KOPT-K1 (cell line): ENCODE measurements around the gene BASP1.

Experiments
- H3K27ac ChIP-seq: fragments of 200-600 bp; sonication (generic); 2 replicates; pipeline ENCODE4 v1.5.1; 2016; ENCODE audit warnings: antibody characterized with exemption, mild to moderate bottlenecking, low read depth, low read length; ENCODE audit not compliant: poor library complexity, severe bottlenecking
- H3K36me3 ChIP-seq: fragments of 200-600 bp; sonication (generic); 2 replicates; pipeline ENCODE4 v1.5.1; 2017; ENCODE audit warnings: antibody characterized with exemption, mild to moderate bottlenecking, low read length, moderate library complexity; ENCODE audit not compliant: insufficient read depth
- H3K9me3 ChIP-seq: fragments of 200-600 bp; sonication (generic); 2 replicates; pipeline ENCODE4 v1.5.1; 2017; ENCODE audit warnings: antibody characterized with exemption, low read length, mild to moderate bottlenecking; ENCODE audit not compliant: insufficient read depth, poor library complexity, severe bottlenecking

Gene BASP1

GRCh38 chr5:17225520-17225919 lies 8.1 kb downstream of the BASP1 start:
- Histone ChIP-seq H3K9me3 (no peaks in the 10 kb centered on the region), H3K36me3 (no peaks in the 10 kb centered on the region), H3K27ac (no peak overlapping the region)

- Histone ChIP-seq H3K27ac (no peak overlapping the region), H3K36me3 (no peaks in the 10 kb centered on the region), H3K9me3 (no peaks in the 10 kb centered on the region)
Observed at GRCh38 chr5:17227868-17228267, 10.4 kb downstream of the BASP1 start.

- Histone ChIP-seq H3K36me3 (no peaks in the 10 kb centered on the region), H3K27ac (no peak overlapping the region), H3K9me3 (no peaks in the 10 kb centered on the region)
Observed at GRCh38 chr5:17228821-17229291, 11.4 kb downstream of the BASP1 start.

- no peaks in the 10 kb centered on the region for H3K9me3 ChIP-seq
- no peak overlapping the region for H3K27ac ChIP-seq
- H3K36me3 ChIP-seq, result no peaks in the 10 kb centered on the region
Observed at GRCh38 chr5:17229313-17229712, 11.9 kb downstream of the BASP1 start.

GRCh38 chr5:17230191-17230590 lies 12.8 kb downstream of the BASP1 start:
- Histone ChIP-seq H3K9me3 (no peaks in the 10 kb centered on the region), H3K27ac (no peak overlapping the region), H3K36me3 (no peaks in the 10 kb centered on the region)

- Histone ChIP-seq H3K27ac (no peak overlapping the region), H3K36me3 (no peaks in the 10 kb centered on the region), H3K9me3 (no peaks in the 10 kb centered on the region)
Observed at GRCh38 chr5:17230808-17231525, 13.5 kb downstream of the BASP1 start.

- Histone ChIP-seq H3K27ac (no peak overlapping the region), H3K36me3 (no peaks in the 10 kb centered on the region), H3K9me3 (no peaks in the 10 kb centered on the region)
Observed at GRCh38 chr5:17232405-17232804, 15.0 kb downstream of the BASP1 start.

GRCh38 chr5:17233488-17233887 lies 16.1 kb downstream of the BASP1 start:
- no peak overlapping the region for H3K27ac ChIP-seq
- H3K36me3 ChIP-seq, result no peaks in the 10 kb centered on the region
- H3K9me3 ChIP-seq, result no peaks in the 10 kb centered on the region

- Histone ChIP-seq H3K36me3 (no peaks in the 10 kb centered on the region), H3K9me3 (no peaks in the 10 kb centered on the region), H3K27ac (no peak overlapping the region)
Observed at GRCh38 chr5:17234374-17234773, 16.9 kb downstream of the BASP1 start.

GRCh38 chr5:17235731-17236330 lies 18.4 kb downstream of the BASP1 start:
- Histone ChIP-seq H3K36me3 (no peaks in the 10 kb centered on the region), H3K27ac (no peak overlapping the region), H3K9me3 (no peaks in the 10 kb centered on the region)

GRCh38 chr5:17238521-17239041 lies 21.1 kb downstream of the BASP1 start:
- H3K36me3 ChIP-seq, result no peaks in the 10 kb centered on the region
- no peak overlapping the region for H3K27ac ChIP-seq
- H3K9me3 ChIP-seq, result no peaks in the 10 kb centered on the region

- no peaks in the 10 kb centered on the region for H3K36me3 ChIP-seq
- no peak overlapping the region for H3K27ac ChIP-seq
- H3K9me3 ChIP-seq, result no peaks in the 10 kb centered on the region
Observed at GRCh38 chr5:17239953-17240352, 22.5 kb downstream of the BASP1 start.

GRCh38 chr5:17240487-17240886 lies 23.1 kb downstream of the BASP1 start:
- no peak overlapping the region for H3K27ac ChIP-seq
- H3K36me3 ChIP-seq, result no peaks in the 10 kb centered on the region
- no peaks in the 10 kb centered on the region for H3K9me3 ChIP-seq

GRCh38 chr5:17241635-17242034 lies 24.2 kb downstream of the BASP1 start:
- Histone ChIP-seq H3K9me3 (no peaks in the 10 kb centered on the region), H3K36me3 (no peaks in the 10 kb centered on the region), H3K27ac (no peak overlapping the region)

- no peaks in the 10 kb centered on the region for H3K36me3 ChIP-seq
- no peak overlapping the region for H3K27ac ChIP-seq
- no peaks in the 10 kb centered on the region for H3K9me3 ChIP-seq
Observed at GRCh38 chr5:17243287-17244063, 26.0 kb downstream of the BASP1 start.
